ENCODE results near the gene SMPD3.

The SMPD3 gene

GRCh38 chr16:68429076-68429854 is 19.0 kb downstream of the SMPD3 start:
- H3K36me3 Mint-ChIP-seq: no peaks in the 10 kb centered on the region
- no peak overlapping the region for H3K4me3 Mint-ChIP-seq
- no peak for DNase-seq (ENCODE audit: low spot score in 2 of 2)
- ATAC-seq: no peak
- no peaks in the 10 kb centered on the region for H3K4me1 Mint-ChIP-seq
- H3K27ac Mint-ChIP-seq: no peak overlapping the region
- no peaks in the 10 kb centered on the region for H3K9me3 Mint-ChIP-seq

- Mint-ChIP-seq H3K9me3 (no peaks in the 10 kb centered on the region), H3K4me3 (no peak overlapping the region), H3K36me3 (no peaks in the 10 kb centered on the region), H3K27ac (no peak overlapping the region), H3K4me1 (no peaks in the 10 kb centered on the region)
- ATAC-seq (no peak), DNase-seq (ENCODE audit: low spot score in 2 of 2) (no peak)
These were observed 20.5 kb downstream of the SMPD3 start for GRCh38 chr16:68427649-68428303.

GRCh38 chr16:68426347-68426652 is 22.0 kb downstream of the SMPD3 start:
- Mint-ChIP-seq H3K9me3 (no peaks in the 10 kb centered on the region), H3K27ac (no peak overlapping the region), H3K36me3 (no peaks in the 10 kb centered on the region), H3K4me1 (no peaks in the 10 kb centered on the region), H3K4me3 (no peak overlapping the region)
- DNase-seq (ENCODE audit: low spot score in 2 of 2) (no peak), ATAC-seq (no peak)

GRCh38 chr16:68425498-68426346 is 22.6 kb downstream of the SMPD3 start:
- DNase-seq (ENCODE audit: low spot score in 2 of 2) (no peak), ATAC-seq (no peak)
- Mint-ChIP-seq H3K36me3 (no peaks in the 10 kb centered on the region), H3K4me3 (no peak overlapping the region), H3K27ac (no peak overlapping the region), H3K4me1 (no peaks in the 10 kb centered on the region), H3K9me3 (no peaks in the 10 kb centered on the region)

GRCh38 chr16:68423771-68424170 is 24.5 kb downstream of the SMPD3 start:
- no peak overlapping the region for H3K27ac Mint-ChIP-seq
- no peak overlapping the region for H3K4me3 Mint-ChIP-seq
- ATAC-seq (no peak), DNase-seq (ENCODE audit: low spot score in 2 of 2) (no peak)
- peaks cover 10% of the 10 kb centered on the region for H3K4me1 Mint-ChIP-seq
- peaks cover 1% of the 10 kb centered on the region for H3K9me3 Mint-ChIP-seq
- H3K36me3 Mint-ChIP-seq: no peaks in the 10 kb centered on the region

- no peaks in the 10 kb centered on the region for H3K36me3 Mint-ChIP-seq
- H3K4me3 Mint-ChIP-seq: no peak overlapping the region
- no peak for DNase-seq (ENCODE audit: low spot score in 2 of 2)
These were observed 25.8 kb downstream of the SMPD3 start for GRCh38 chr16:68422396-68422960.

GRCh38 chr16:68421076-68421475 is 27.2 kb downstream of the SMPD3 start:
- no peak for DNase-seq (ENCODE audit: low spot score in 2 of 2)
- Mint-ChIP-seq H3K4me3 (no peak overlapping the region), H3K27ac (no peak overlapping the region), H3K4me1 (peaks cover 37% of the 10 kb centered on the region), H3K9me3 (peaks cover 3% of the 10 kb centered on the region), H3K36me3 (no peaks in the 10 kb centered on the region)
- no peak for ATAC-seq

More at GRCh38 chr16:68422396-68422960, 25.8 kb downstream of the SMPD3 start:
- ATAC-seq: no peak
- H3K27ac Mint-ChIP-seq: no peak overlapping the region
- H3K9me3 Mint-ChIP-seq: peaks cover 3% of the 10 kb centered on the region
- peaks cover 23% of the 10 kb centered on the region for H3K4me1 Mint-ChIP-seq

- Mint-ChIP-seq H3K36me3 (no peaks in the 10 kb centered on the region), H3K27ac (no peak overlapping the region), H3K4me3 (no peak overlapping the region)
These were observed 27.9 kb downstream of the SMPD3 start for GRCh38 chr16:68420366-68420942.

GRCh38 chr16:68417711-68418301 is 30.5 kb downstream of the SMPD3 start:
- DNase-seq (ENCODE audit: low spot score in 2 of 2) (peak; percentile 21 to 77), ATAC-seq (peak; percentile 94)
- no peaks in the 10 kb centered on the region for H3K36me3 Mint-ChIP-seq
- peak overlapping the region; percentile 63 for H3K4me3 Mint-ChIP-seq
- H3K4me1 Mint-ChIP-seq: peaks cover 48% of the 10 kb centered on the region
- H3K9me3 Mint-ChIP-seq: peaks cover 3% of the 10 kb centered on the region
- H3K27ac Mint-ChIP-seq: peak overlapping the region; percentile 88

More at GRCh38 chr16:68420366-68420942, 27.9 kb downstream of the SMPD3 start:
- no peak for ATAC-seq
- DNase-seq (ENCODE audit: low spot score in 2 of 2): no peak
- Mint-ChIP-seq H3K9me3 (peaks cover 3% of the 10 kb centered on the region), H3K4me1 (peaks cover 38% of the 10 kb centered on the region)

GRCh38 chr16:68416057-68417046 is 32.0 kb downstream of the SMPD3 start:
- Mint-ChIP-seq H3K9me3 (peaks cover 3% of the 10 kb centered on the region), H3K4me3 (no peak overlapping the region), H3K36me3 (no peaks in the 10 kb centered on the region), H3K27ac (peak overlapping the region; percentile 88), H3K4me1 (peaks cover 55% of the 10 kb centered on the region)
- DNase-seq (ENCODE audit: low spot score in 2 of 2): no peak
- no peak for ATAC-seq

- H3K9me3 Mint-ChIP-seq: peaks cover 3% of the 10 kb centered on the region
- H3K36me3 Mint-ChIP-seq: no peaks in the 10 kb centered on the region
- ATAC-seq (no peak), DNase-seq (ENCODE audit: low spot score in 2 of 2) (no peak)
- no peak overlapping the region for H3K4me3 Mint-ChIP-seq
- H3K4me1 Mint-ChIP-seq: peaks cover 69% of the 10 kb centered on the region
- peak overlapping the region; percentile 35 for H3K27ac Mint-ChIP-seq
These were observed 33.7 kb downstream of the SMPD3 start for GRCh38 chr16:68414581-68414980.

- Mint-ChIP-seq H3K4me1 (peaks cover 44% of the 10 kb centered on the region), H3K4me3 (no peak overlapping the region), H3K27ac (peak overlapping the region; percentile 59), H3K9me3 (no peaks in the 10 kb centered on the region), H3K36me3 (no peaks in the 10 kb centered on the region)
- no peak for DNase-seq (ENCODE audit: low spot score in 2 of 2)
- ATAC-seq: no peak
These were observed 36.2 kb downstream of the SMPD3 start for GRCh38 chr16:68412061-68412460.

- Mint-ChIP-seq H3K36me3 (no peaks in the 10 kb centered on the region), H3K9me3 (no peaks in the 10 kb centered on the region), H3K27ac (peak overlapping the region; percentile 59), H3K4me3 (no peak overlapping the region), H3K4me1 (peaks cover 34% of the 10 kb centered on the region)
- ATAC-seq (no peak), DNase-seq (ENCODE audit: low spot score in 2 of 2) (no peak)
These were observed 37.2 kb downstream of the SMPD3 start for GRCh38 chr16:68411086-68411485.

- ATAC-seq (no peak), DNase-seq (ENCODE audit: low spot score in 2 of 2) (no peak)
- Mint-ChIP-seq H3K36me3 (no peaks in the 10 kb centered on the region), H3K4me1 (peaks cover 23% of the 10 kb centered on the region), H3K9me3 (no peaks in the 10 kb centered on the region), H3K4me3 (no peak overlapping the region), H3K27ac (no peak overlapping the region)
These were observed 39.3 kb downstream of the SMPD3 start for GRCh38 chr16:68408967-68409366.
